SU-DHL-6 (cell line): ENCODE results near the gene GSTA3.

Experiments
- CTCF ChIP-seq: fragments of 200-600 bp; sonication (generic); IDR thresholded peaks from one replicate; pipeline ENCODE4 v1.5.1; 2017; ENCODE audit warnings: antibody characterized with exemption, mild to moderate bottlenecking, low read length, moderate library complexity; ENCODE audit not compliant: insufficient read depth, poor library complexity, severe bottlenecking
- EZH2phosphoT487 ChIP-seq: fragments of 200-600 bp; sonication (generic), shearing (Covaris generic); conservative IDR thresholded peaks from 2 replicates; pipeline ENCODE4 v1.6.1; 2018; ENCODE audit warnings: mild to moderate bottlenecking, antibody characterized with exemption, low read length, moderate library complexity, mixed read lengths

GRCh38 chr6:52925042-52925441 lies 15.5 kb upstream of the GSTA3 start:
- TF ChIP-seq CTCF: no peak
- no peak for TF ChIP-seq EZH2phosphoT487
